ENCODE results near the gene CIITA. TPM values are rescaled to one million over a fixed set of nuclear protein-coding genes. Genes with fewer than 3 reads are reported as not detected.

Gene CIITA
- total RNA-seq, 2 experiments from 2014 or later = 2.4 to 3.0 TPM

GRCh38 chr16:10934325-10935107, 57.5 kb downstream of the CIITA start:
- no peak for ATAC-seq (ENCODE audit: poor library complexity)
- Mint-ChIP-seq H3K9me3 (no peaks in the 10 kb centered on the region), H3K36me3 (ENCODE audit: low read depth) (peaks cover 59% of the 10 kb centered on the region), H3K27me3 (no peaks in the 10 kb centered on the region), H3K27ac (no peak overlapping the region), H3K4me3 (no peak overlapping the region), H3K4me1 (ENCODE audit: low read depth) (peaks cover 59% of the 10 kb centered on the region)
- Histone ChIP-seq H3K27ac (ENCODE audit: low read depth in 1 of 2, low read length in 2 of 2) (no peak overlapping the region), H3K27me3 (ENCODE audit: control insufficient read depth in 1 of 2, insufficient read depth in 2 of 2, low read length in 2 of 2) (no peaks in the 10 kb centered on the region), H3K4me3 (ENCODE audit: low read length) (no peak overlapping the region), H3K9me3 (ENCODE audit: control insufficient read depth in 1 of 2, insufficient read depth in 1 of 2, low read length in 2 of 2) (no peaks in the 10 kb centered on the region), H3K4me1 (ENCODE audit: insufficient read depth, low read length) (peaks cover 50% of the 10 kb centered on the region), H3K36me3 (ENCODE audit: insufficient read depth, low read length) (peaks cover 14% of the 10 kb centered on the region)
- intact Hi-C loops (cut with DNase I, micrococcal nuclease) = loop anchor here in 1 of 2 experiments (5.0 kb wide), 1 partner anchor 187 kb away; no protein-coding TSS in a partner anchor
- ChIA-PET CTCF (interaction anchor here (0.8 kb wide), 1 partner anchor 16 kb away, joined by 3 read pairs; no protein-coding TSS in a partner anchor), POLR2A (no interaction called here)
- TF ChIP-seq, protein P1, sequence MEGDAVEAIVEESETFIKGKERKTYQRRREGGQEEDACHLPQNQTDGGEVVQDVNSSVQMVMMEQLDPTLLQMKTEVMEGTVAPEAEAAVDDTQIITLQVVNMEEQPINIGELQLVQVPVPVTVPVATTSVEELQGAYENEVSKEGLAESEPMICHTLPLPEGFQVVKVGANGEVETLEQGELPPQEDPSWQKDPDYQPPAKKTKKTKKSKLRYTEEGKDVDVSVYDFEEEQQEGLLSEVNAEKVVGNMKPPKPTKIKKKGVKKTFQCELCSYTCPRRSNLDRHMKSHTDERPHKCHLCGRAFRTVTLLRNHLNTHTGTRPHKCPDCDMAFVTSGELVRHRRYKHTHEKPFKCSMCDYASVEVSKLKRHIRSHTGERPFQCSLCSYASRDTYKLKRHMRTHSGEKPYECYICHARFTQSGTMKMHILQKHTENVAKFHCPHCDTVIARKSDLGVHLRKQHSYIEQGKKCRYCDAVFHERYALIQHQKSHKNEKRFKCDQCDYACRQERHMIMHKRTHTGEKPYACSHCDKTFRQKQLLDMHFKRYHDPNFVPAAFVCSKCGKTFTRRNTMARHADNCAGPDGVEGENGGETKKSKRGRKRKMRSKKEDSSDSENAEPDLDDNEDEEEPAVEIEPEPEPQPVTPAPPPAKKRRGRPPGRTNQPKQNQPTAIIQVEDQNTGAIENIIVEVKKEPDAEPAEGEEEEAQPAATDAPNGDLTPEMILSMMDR (IDR thresholded peaks at IDR 0.05) = no peak
- DNase-seq = no peak

DNA sequence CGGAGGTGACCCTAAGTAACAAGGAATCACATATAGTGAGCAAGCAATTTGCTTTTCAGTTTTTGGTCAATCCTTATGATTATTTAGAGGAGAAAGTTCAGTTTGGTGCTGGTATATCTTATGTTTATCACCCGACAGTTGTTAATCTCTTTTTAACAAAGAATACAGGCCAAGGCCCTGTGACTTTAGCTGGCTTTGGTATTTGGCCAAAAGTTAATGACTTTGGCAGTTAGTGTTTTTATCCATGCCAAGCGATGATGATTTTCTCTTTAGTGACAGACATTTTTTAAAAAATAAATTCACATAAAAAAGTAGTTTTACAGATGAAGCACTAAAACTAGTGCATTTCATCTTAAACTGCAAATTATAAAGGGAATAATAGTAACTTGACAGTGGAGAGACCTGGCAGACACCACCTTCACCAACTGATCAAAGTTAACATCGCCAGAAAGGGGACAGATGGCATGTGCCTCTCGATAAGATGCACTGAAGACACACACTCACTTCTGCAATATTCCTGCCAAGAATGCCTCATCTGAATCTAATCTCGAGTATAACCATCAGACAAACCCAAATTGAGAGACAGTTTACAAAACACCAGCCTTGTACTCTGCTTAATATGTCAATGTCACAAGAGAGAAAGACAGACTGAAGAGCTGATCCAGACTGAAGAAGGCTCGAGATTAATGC, 58.4 kb downstream of the CIITA start:
- ATAC-seq (ENCODE audit: poor library complexity) (no peak), DNase-seq (no peak)
- intact Hi-C loops (cut with DNase I, micrococcal nuclease) = loop anchor here in 1 of 2 experiments (5.0 kb wide), 1 partner anchor 188 kb away; no protein-coding TSS in a partner anchor
- no peaks in the 10 kb centered on the region for H3K9me3 Mint-ChIP-seq
- Histone ChIP-seq H3K27me3 (ENCODE audit: control insufficient read depth in 1 of 2, insufficient read depth in 2 of 2, low read length in 2 of 2) (no peaks in the 10 kb centered on the region), H3K9me3 (ENCODE audit: control insufficient read depth in 1 of 2, insufficient read depth in 1 of 2, low read length in 2 of 2) (no peaks in the 10 kb centered on the region), H3K4me1 (ENCODE audit: insufficient read depth, low read length) (peaks cover 58% of the 10 kb centered on the region), H3K4me3 (ENCODE audit: low read length) (no peak overlapping the region), H3K27ac (ENCODE audit: low read depth in 1 of 2, low read length in 2 of 2) (no peak overlapping the region), H3K36me3 (ENCODE audit: insufficient read depth, low read length) (peaks cover 14% of the 10 kb centered on the region)
- peak overlapping the region; percentile 64 for H3K27ac Mint-ChIP-seq
- H3K36me3 Mint-ChIP-seq (ENCODE audit: low read depth) = peaks cover 51% of the 10 kb centered on the region
- TF ChIP-seq, protein P1 (IDR thresholded peaks at IDR 0.05) = no peak
- no peak overlapping the region for H3K4me3 Mint-ChIP-seq
- H3K27me3 Mint-ChIP-seq = no peaks in the 10 kb centered on the region
- H3K4me1 Mint-ChIP-seq (ENCODE audit: low read depth) = peaks cover 68% of the 10 kb centered on the region
- ChIA-PET POLR2A (no interaction called here), CTCF (no interaction called here)

DNA sequence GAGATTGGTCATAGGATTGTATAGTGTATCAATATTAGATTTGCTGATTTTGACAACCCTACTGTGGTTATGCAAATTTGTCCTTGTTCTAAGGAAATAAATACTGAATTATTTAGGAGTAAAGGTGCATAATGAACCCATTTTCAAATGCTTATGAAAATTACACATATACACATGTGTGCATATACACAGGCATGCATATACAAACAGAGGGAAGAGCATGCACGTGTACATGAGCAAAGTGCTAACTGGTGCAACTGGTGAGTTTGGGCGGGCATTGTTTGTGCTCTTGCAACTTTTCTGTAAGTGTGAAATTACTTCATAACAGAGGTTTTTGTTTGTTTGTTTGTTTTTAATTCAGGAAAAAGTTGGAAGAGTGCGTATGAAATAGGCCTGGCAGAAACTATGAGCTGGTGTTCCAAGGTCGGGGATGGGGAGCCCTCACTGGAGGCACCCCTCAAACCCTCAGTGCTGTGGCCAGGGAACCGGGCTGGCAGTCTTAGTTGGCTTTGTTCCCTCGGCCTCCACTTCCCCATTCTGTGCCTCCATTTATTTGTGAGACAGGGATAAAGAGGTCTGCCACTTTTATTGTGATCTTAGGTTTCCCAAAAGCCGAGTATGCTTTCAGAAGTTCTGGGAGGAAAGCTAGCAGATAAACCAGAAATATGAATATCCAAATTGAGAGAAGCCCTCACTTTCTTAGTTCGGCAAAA, 59.4 kb downstream of the CIITA start:
- H3K4me3 Mint-ChIP-seq = peak overlapping the region; percentile 57
- peaks cover 43% of the 10 kb centered on the region for H3K36me3 Mint-ChIP-seq (ENCODE audit: low read depth)

More for the DNA sequence above, 59.4 kb downstream of the CIITA start:
- no peak overlapping the region for H3K4me3 ChIP-seq (ENCODE audit: low read length)
- ATAC-seq (ENCODE audit: poor library complexity) (no peak), DNase-seq (no peak)
- H3K27ac ChIP-seq (ENCODE audit: low read depth in 1 of 2, low read length in 2 of 2) = no peak overlapping the region
- H3K36me3 ChIP-seq (ENCODE audit: insufficient read depth, low read length) = peaks cover 14% of the 10 kb centered on the region
- H3K4me1 ChIP-seq (ENCODE audit: insufficient read depth, low read length) = peaks cover 69% of the 10 kb centered on the region
- Mint-ChIP-seq H3K27me3 (no peaks in the 10 kb centered on the region), H3K27ac (no peak overlapping the region), H3K9me3 (no peaks in the 10 kb centered on the region), H3K4me1 (ENCODE audit: low read depth) (peaks cover 76% of the 10 kb centered on the region)
- TF ChIP-seq, protein P1 (IDR thresholded peaks at IDR 0.05) = no peak
- POLR2A ChIA-PET = no interaction called here
- CTCF ChIA-PET = interaction anchor here (0.6 to 1.5 kb wide), 2 partner anchors 18 to 80 kb away, joined by 3 to 4 read pairs; no protein-coding TSS in a partner anchor
- no peaks in the 10 kb centered on the region for H3K9me3 ChIP-seq (ENCODE audit: control insufficient read depth in 1 of 2, insufficient read depth in 1 of 2, low read length in 2 of 2)
- H3K27me3 ChIP-seq (ENCODE audit: control insufficient read depth in 1 of 2, insufficient read depth in 2 of 2, low read length in 2 of 2) = no peaks in the 10 kb centered on the region
- intact Hi-C loops (cut with DNase I, micrococcal nuclease) = loop anchor here in 1 of 2 experiments (5.0 kb wide), 1 partner anchor 189 kb away; no protein-coding TSS in a partner anchor
